Measurements from ENCODE around the gene ZMIZ1. TPM values are rescaled to one million over a fixed set of nuclear protein-coding genes. Genes with fewer than 3 reads are reported as not detected.

ZMIZ1 gene
- total RNA-seq, 1 experiment from 2014 or later = 35.8 TPM

GRCh38 chr10:79207726-79208125, 139.0 kb downstream of the ZMIZ1 start:
- POLR2A ChIA-PET (ENCODE audit: low non-redundant PET) = no interaction called here
- CTCF ChIA-PET = no interaction called here
- no peak overlapping the region for H3K4me3 ChIP-seq (ENCODE audit: low read depth, low read length, poor library complexity, severe bottlenecking)
- H3K27ac ChIP-seq (ENCODE audit: low read depth, low read length, poor library complexity, severe bottlenecking) = no peak overlapping the region
- TF ChIP-seq EZH2 (IDR thresholded peaks at IDR 0.05; ENCODE audit: borderline replicate concordance, low read depth, low read length, poor library complexity, severe bottlenecking) (no peak), CTCF (conservative IDR thresholded peaks at IDR 0.05; ENCODE audit: low read depth, low read length) (no peak)
- no peaks in the 10 kb centered on the region for H3K36me3 ChIP-seq (ENCODE audit: insufficient read depth, low read length, poor library complexity, severe bottlenecking)
- H3K27me3 ChIP-seq (replicated peaks; ENCODE audit: insufficient read depth, low read depth, low read length, poor library complexity) = no peaks in the 10 kb centered on the region
- no TSS peak for BruUV-seq (replicated peaks)
- no peaks in the 10 kb centered on the region for H3K9me3 ChIP-seq (ENCODE audit: low read depth, low read length, poor library complexity, severe bottlenecking)
- peaks cover 4% of the 10 kb centered on the region for H3K4me1 ChIP-seq (ENCODE audit: insufficient read depth, low read length, poor library complexity, severe bottlenecking)
- DNase-seq (ENCODE audit: low spot score) = no peak
- intact Hi-C loops (cut with micrococcal nuclease; ENCODE audit: unreplicated experiment) = no loop called here

GRCh38 chr10:79208251-79208983, 139.7 kb downstream of the ZMIZ1 start:
- TF ChIP-seq CTCF (conservative IDR thresholded peaks at IDR 0.05; ENCODE audit: low read depth, low read length) = no peak
- no peak for TF ChIP-seq EZH2 (IDR thresholded peaks at IDR 0.05; ENCODE audit: borderline replicate concordance, low read depth, low read length, poor library complexity, severe bottlenecking)
- intact Hi-C loops (cut with micrococcal nuclease; ENCODE audit: unreplicated experiment) = no loop called here
- H3K36me3 ChIP-seq (ENCODE audit: insufficient read depth, low read length, poor library complexity, severe bottlenecking) = no peaks in the 10 kb centered on the region
- ChIA-PET CTCF (no interaction called here), POLR2A (ENCODE audit: low non-redundant PET) (interaction anchor here (0.6 kb wide), 1 partner anchor 1168 kb away, joined by 3 read pairs; no protein-coding TSS in a partner anchor)
- no peak for DNase-seq (ENCODE audit: low spot score)
- no peaks in the 10 kb centered on the region for H3K4me1 ChIP-seq (ENCODE audit: insufficient read depth, low read length, poor library complexity, severe bottlenecking)
- H3K27ac ChIP-seq (ENCODE audit: low read depth, low read length, poor library complexity, severe bottlenecking) = no peak overlapping the region
- no peaks in the 10 kb centered on the region for H3K27me3 ChIP-seq (replicated peaks; ENCODE audit: insufficient read depth, low read depth, low read length, poor library complexity)
- BruUV-seq (replicated peaks) = no TSS peak
- no peak overlapping the region for H3K4me3 ChIP-seq (ENCODE audit: low read depth, low read length, poor library complexity, severe bottlenecking)
- H3K9me3 ChIP-seq (ENCODE audit: low read depth, low read length, poor library complexity, severe bottlenecking) = no peaks in the 10 kb centered on the region

DNA sequence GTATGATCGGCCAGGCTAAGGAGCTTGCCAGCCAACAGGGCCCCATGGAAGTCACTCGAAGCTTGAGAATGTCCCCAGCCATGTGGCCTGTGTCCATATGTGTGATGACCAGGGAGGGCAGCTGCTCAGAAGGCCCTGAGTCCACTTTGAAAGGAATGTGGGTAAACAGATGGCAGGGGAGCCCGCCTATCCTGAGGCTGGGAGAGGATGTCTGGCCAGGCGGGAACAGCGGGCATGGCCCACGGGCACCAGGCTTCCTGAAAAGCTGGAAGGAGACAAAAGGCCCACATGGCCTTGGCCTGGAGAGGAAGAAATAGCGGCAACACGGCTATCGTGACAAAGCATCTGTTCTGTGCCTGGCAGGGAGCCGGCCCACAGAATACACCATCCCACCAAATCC, 140.6 kb downstream of the ZMIZ1 start:
- POLR2A ChIA-PET (ENCODE audit: low non-redundant PET) = no interaction called here
- intact Hi-C loops (cut with micrococcal nuclease; ENCODE audit: unreplicated experiment) = no loop called here
- TF ChIP-seq CTCF (conservative IDR thresholded peaks at IDR 0.05; ENCODE audit: low read depth, low read length) (no peak), EZH2 (IDR thresholded peaks at IDR 0.05; ENCODE audit: borderline replicate concordance, low read depth, low read length, poor library complexity, severe bottlenecking) (no peak)
- H3K9me3 ChIP-seq (ENCODE audit: low read depth, low read length, poor library complexity, severe bottlenecking) = no peaks in the 10 kb centered on the region
- no peak overlapping the region for H3K27ac ChIP-seq (ENCODE audit: low read depth, low read length, poor library complexity, severe bottlenecking)
- no peak for DNase-seq (ENCODE audit: low spot score)
- no TSS peak for BruUV-seq (replicated peaks)
- CTCF ChIA-PET = no interaction called here
- no peaks in the 10 kb centered on the region for H3K4me1 ChIP-seq (ENCODE audit: insufficient read depth, low read length, poor library complexity, severe bottlenecking)
- no peaks in the 10 kb centered on the region for H3K27me3 ChIP-seq (replicated peaks; ENCODE audit: insufficient read depth, low read depth, low read length, poor library complexity)
- no peak overlapping the region for H3K4me3 ChIP-seq (ENCODE audit: low read depth, low read length, poor library complexity, severe bottlenecking)
- no peaks in the 10 kb centered on the region for H3K36me3 ChIP-seq (ENCODE audit: insufficient read depth, low read length, poor library complexity, severe bottlenecking)
